GM12878 (cell line): Measurements from ENCODE around the gene DGKE. TPM values are rescaled to one million over a fixed set of nuclear protein-coding genes. Genes with fewer than 3 reads are reported as not detected.

ENCODE experiments used
- ATAC-seq: fragments of 200-7000 bp; cut with Tn5 transposase; 3 replicates; pipeline ENCODE4 v1.9.1; 2020; ENCODE audit warnings: mild to moderate bottlenecking, moderate library complexity
- BruUV-seq: library from RNA; stranded (reverse); fragments of 400-500 nt; replicated peaks from 2 replicates; lab custom pipeline; 2021; lab: Mats Ljungman, UMichigan
- CTCF ChIA-PET: fragments of 300-600 bp; sonication (Branson Sonifier 250); formaldehyde crosslinking; extraction: SDS; loops from one replicate; lab custom pipeline; 2021; ENCODE audit warnings: inconsistent platforms; lab: Yijun Ruan, JAX
- POLR2A ChIA-PET: fragments of 350-600 bp; formaldehyde crosslinking; extraction: SDS; loops from one replicate; lab custom pipeline; 2021; ENCODE audit warnings: inconsistent platforms; lab: Charles Lee
- RAD21 ChIA-PET: fragments of 300-600 bp; sonication (Branson Sonifier 250); formaldehyde crosslinking; loops from one replicate; lab custom pipeline; 2023; ENCODE audit warnings: antibody characterized with exemption; ENCODE audit not compliant: unreplicated experiment; lab: Charles Lee
- SMC1A ChIA-PET: fragments of 300-600 bp; sonication (Branson Sonifier 250); formaldehyde crosslinking; loops from one replicate; lab custom pipeline; 2023; ENCODE audit not compliant: unreplicated experiment, uncharacterized antibody; lab: Charles Lee
- DNase-seq: peaks from one replicate; pipeline ENCODE4 v3.0.0-alpha.2; 2011; ENCODE audit warnings: low read depth, low spot score
- FAIRE-seq: peaks from 3 replicates; lab custom pipeline; 2011; peaks lifted over from hg19 to GRCh38; lab: Jason Lieb, UNC
- H2AFZ ChIP-seq: 2 replicates; pipeline ENCODE4 v1.6.0; 2011; ENCODE audit warnings: low read depth, low read length, control low read depth; ENCODE audit not compliant: control insufficient read depth
- H3K27ac ChIP-seq: 2 replicates; pipeline ENCODE4 v1.5.1; 2011; ENCODE audit warnings: control low read depth; ENCODE audit not compliant: control insufficient read depth, insufficient read depth
- H3K27me3 ChIP-seq, 2 experiments: replicated peaks in 1 of 2; 2 replicates each; pipeline versions ENCODE4 v1.6.0 to v1.6.1; 2011; ENCODE audit warnings: low read length in 1 of 2; ENCODE audit not compliant: control insufficient read depth in 2 of 2, insufficient read depth in 2 of 2
- H3K36me3 ChIP-seq, 2 experiments: 2 replicates each; pipeline ENCODE4 v1.5.1; 2011; ENCODE audit warnings: low read length in 1 of 2; ENCODE audit not compliant: control insufficient read depth in 2 of 2, insufficient read depth in 2 of 2
- H3K4me1 ChIP-seq: 2 replicates; pipeline ENCODE4 v1.6.1; 2011; ENCODE audit warnings: mild to moderate bottlenecking, low read length, moderate library complexity, mixed read lengths; ENCODE audit not compliant: control insufficient read depth, insufficient read depth
- H3K4me2 ChIP-seq: 2 replicates; pipeline ENCODE4 v1.6.0; 2011; ENCODE audit warnings: control low read depth; ENCODE audit not compliant: control insufficient read depth, insufficient read depth
- H3K4me3 ChIP-seq: fragments of 200-600 bp; sonication (generic); 2 replicates; pipeline ENCODE4 v1.5.1; 2016
- H3K79me2 ChIP-seq: 2 replicates; pipeline ENCODE4 v1.6.0; 2011; ENCODE audit warnings: low read length; ENCODE audit not compliant: control insufficient read depth, insufficient read depth
- H3K9ac ChIP-seq: 2 replicates; pipeline ENCODE4 v1.8.0; 2011; ENCODE audit warnings: low read length, control low read depth, mixed read lengths; ENCODE audit not compliant: control insufficient read depth, insufficient read depth
- H3K9me3 ChIP-seq: replicated peaks from 3 replicates; pipeline ENCODE4 v1.5.1; 2011; ENCODE audit warnings: mild to moderate bottlenecking, low read length; ENCODE audit not compliant: control insufficient read depth, insufficient read depth
- H4K20me1 ChIP-seq: 2 replicates; pipeline ENCODE4 v1.6.0; 2011; ENCODE audit not compliant: control insufficient read depth, insufficient read depth
- FOXM1 ChIP-seq: IDR thresholded peaks from 2 replicates; pipeline ENCODE4 v1.6.1; 2012; ENCODE audit warnings: low read depth, mild to moderate bottlenecking, inconsistent platforms, low read length, moderate library complexity
- RUNX3 ChIP-seq: IDR thresholded peaks from 2 replicates; pipeline ENCODE4 v1.6.1; 2012; ENCODE audit warnings: low read length, inconsistent platforms
- ZNF207 ChIP-seq: fragments of 450-650 bp; IDR thresholded peaks from 2 replicates; pipeline ENCODE4 v1.6.1; 2014; ENCODE audit warnings: antibody characterized with exemption, mild to moderate bottlenecking, borderline replicate concordance
- ZNF217 ChIP-seq: fragments of 450-650 bp; IDR thresholded peaks from 2 replicates; pipeline ENCODE4 v1.6.1; 2017; ENCODE audit warnings: antibody characterized with exemption, mild to moderate bottlenecking
- WGBS: methylation state at CpG from one replicate; pipeline ENCODE4 v1.1.6; 2016; ENCODE audit warnings: low lambda C conversion rate; ENCODE audit not compliant: insufficient replicate concordance, insufficient coverage; ENCODE audit errors: missing lambda C conversion rate; 5-methylcytosine and 5-hydroxymethylcytosine counted together
- in situ Hi-C: fragments of 300-500 bp; cut with MboI; formaldehyde crosslinking; loops from 9 replicates; pipeline ENCODE4 v1.14.3; 2018; ENCODE audit warnings: mixed read lengths
- intact Hi-C: fragments of 100-400 bp; cut with micrococcal nuclease; formaldehyde crosslinking; loops from one replicate; pipeline ENCODE4 v1.14.2; 2022; ENCODE audit not compliant: unreplicated experiment
- polyA plus RNA-seq, 11 experiments: library from polyadenylated mRNA; depleted of rRNA in 4 of 11; unstranded in 6 of 11; stranded (reverse) in 5 of 11; fragments of >200 nt; fragmentation: Nextera tagmentation in 4 of 11; fragmentation: Illumina TruSeq in 1 of 11; extraction: Ambion mirVana in 4 of 11; extraction: Trizol in 1 of 11; gene quantifications; 1 replicate in 1 of 11; 2 replicates in 10 of 11; pipeline versions ENCODE4 v1.2.1 to v1.2.3, GENCODE V29; 2011 to 2016; ENCODE audit warnings: inconsistent platforms in 2 of 11, missing spikeins in 2 of 11, low read depth in 1 of 11
- total RNA-seq, 4 experiments: library from RNA; depleted of rRNA in 3 of 4; stranded (reverse); fragments of >200 nt in 3 of 4; fragmentation: Illumina TruSeq in 1 of 4; extraction: Trizol in 1 of 4; gene quantifications; 2 replicates each; pipeline versions ENCODE4 v1.2.1 to v1.2.3, GENCODE V29; 2013 to 2021
- TF ChIP-seq, protein P1 (sequence below): fragments of 450-650 bp; conservative IDR thresholded peaks from 2 replicates; pipeline ENCODE4 v1.6.1; 2017; ENCODE audit warnings: mild to moderate bottlenecking, moderate library complexity

DGKE gene
- total and polyA plus RNA-seq, 10 of the 15 experiments (the other 5 are each of a cell fraction or from before 2014, with no cell fraction given): 2.8 to 18.0 (median 11.6) TPM

DNA sequence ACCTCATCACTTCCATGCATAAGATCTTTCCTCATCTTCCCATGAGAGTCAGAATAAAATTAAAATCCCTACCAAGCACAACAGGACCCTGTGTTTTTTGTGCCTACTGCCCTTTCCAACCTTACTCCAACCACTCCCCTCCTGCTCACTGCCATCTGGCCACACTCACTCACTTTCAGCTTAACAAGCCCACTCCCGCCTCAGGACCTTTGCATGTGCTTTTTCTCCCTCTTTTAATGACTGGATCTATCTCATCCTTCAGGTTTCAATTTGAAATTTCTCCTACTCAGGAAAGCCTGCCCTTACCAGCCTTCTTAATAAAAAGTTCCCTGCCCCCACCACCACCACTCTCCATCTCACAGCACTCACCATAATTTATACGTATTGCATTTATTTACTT, 14.9 kb upstream of the DGKE start:
- ATAC-seq (no peak), FAIRE-seq (no peak), DNase-seq (no peak)
- H3K27ac ChIP-seq: no peak overlapping the region
- POLR2A ChIA-PET: no interaction called here
- BruUV-seq: no TSS peak
- in situ Hi-C loops (loop anchor here (5.0 kb wide), 1 partner anchor 118 kb away; no protein-coding TSS in a partner anchor), intact Hi-C loops (loop anchor here (1.0 kb wide), 2 partner anchors 121 to 295 kb away; no protein-coding TSS in a partner anchor)
- H3K4me2 ChIP-seq: no peak overlapping the region
- no peaks in the 10 kb centered on the region for H3K9me3 ChIP-seq
- no peak overlapping the region for H3K4me3 ChIP-seq
- 100% methylated on average over 2 of the region's 2 CpGs for WGBS
- no peak overlapping the region for H3K9ac ChIP-seq
- no peaks in the 10 kb centered on the region for H4K20me1 ChIP-seq
- H3K36me3 ChIP-seq: no peaks in the 10 kb centered on the region
- no peaks in the 10 kb centered on the region; the same call in 1 of the 2 replicates for H3K4me1 ChIP-seq
- TF ChIP-seq ZNF217 (no peak), ZNF207 (no peak), FOXM1 (no peak), RUNX3 (no peak)
- TF ChIP-seq, protein P1, sequence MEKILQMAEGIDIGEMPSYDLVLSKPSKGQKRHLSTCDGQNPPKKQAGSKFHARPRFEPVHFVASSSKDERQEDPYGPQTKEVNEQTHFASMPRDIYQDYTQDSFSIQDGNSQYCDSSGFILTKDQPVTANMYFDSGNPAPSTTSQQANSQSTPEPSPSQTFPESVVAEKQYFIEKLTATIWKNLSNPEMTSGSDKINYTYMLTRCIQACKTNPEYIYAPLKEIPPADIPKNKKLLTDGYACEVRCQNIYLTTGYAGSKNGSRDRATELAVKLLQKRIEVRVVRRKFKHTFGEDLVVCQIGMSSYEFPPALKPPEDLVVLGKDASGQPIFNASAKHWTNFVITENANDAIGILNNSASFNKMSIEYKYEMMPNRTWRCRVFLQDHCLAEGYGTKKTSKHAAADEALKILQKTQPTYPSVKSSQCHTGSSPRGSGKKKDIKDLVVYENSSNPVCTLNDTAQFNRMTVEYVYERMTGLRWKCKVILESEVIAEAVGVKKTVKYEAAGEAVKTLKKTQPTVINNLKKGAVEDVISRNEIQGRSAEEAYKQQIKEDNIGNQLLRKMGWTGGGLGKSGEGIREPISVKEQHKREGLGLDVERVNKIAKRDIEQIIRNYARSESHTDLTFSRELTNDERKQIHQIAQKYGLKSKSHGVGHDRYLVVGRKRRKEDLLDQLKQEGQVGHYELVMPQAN: no peak
- RAD21 ChIA-PET: interaction anchor here (0.9 to 3.6 kb wide), 14 partner anchors 14 to 929 kb away, joined by 3 to 22 read pairs (median 5); no protein-coding TSS in a partner anchor
- no peaks in the 10 kb centered on the region for H3K27me3 ChIP-seq
- no peaks in the 10 kb centered on the region for H3K79me2 ChIP-seq
- no peak overlapping the region for H2AFZ ChIP-seq
- CTCF ChIA-PET: interaction anchor here (0.6 to 13.1 kb wide), 32 partner anchors 10 to 1014 kb away, joined by 3 to 184 read pairs (median 6); partner anchors contain the start of genes C17orf67, COIL, DGKE and SCPEP1
- SMC1A ChIA-PET: interaction anchor here (0.7 to 4.3 kb wide), 22 partner anchors 8 to 264 kb away, joined by 3 to 27 read pairs (median 6); partner anchors contain the start of genes C17orf67, DGKE and TRIM25
